Heart left ventricle (tissue), 13 donors: ENCODE measurements around the gene KCTD21.

ENCODE experiments used
- CTCF ChIP-seq, 12 donors: fragments of 200-600 bp; sonication (generic) in 4 of 12; IDR thresholded peaks; one replicate each; pipeline versions ENCODE4 v1.5.0 to v1.8.0; 2018 to 2022; ENCODE audit warnings: antibody characterized with exemption in 12 of 12, mild to moderate bottlenecking in 5 of 12
- POLR2A ChIP-seq, 2 donors: fragments of 450-650 bp; IDR thresholded peaks; one replicate each; pipeline ENCODE4 v1.6.1; 2017; ENCODE audit warnings: antibody characterized with exemption in 2 of 2, mild to moderate bottlenecking in 2 of 2, moderate library complexity in 2 of 2
- donor health status: ischemic (EF 13 %, LVEDD 7.1; RV severe dilation, severe dysfunction).
- donor health status: DM: no; HTN: yes; CAD: no.
- donor health status: DM: no; HTN: no; CAD: no.
- donor health status: ischemic (EF 25% LVEDD 6.9; RV normal size, moderate dysfunction).
- donor health status: ischemic (EF 25% LVEDD 5.7; RV mildly dilated, moderate dysfunction).
- donor health status: ischemic (EF 35%, LVEDD 5.7; RV mildly dilated, moderate dysfunction).
- donor health status: nonischemic (EF 11% LVEDD 7.7; RV severe dilation, severe dysfunction).
- donor health status: DM: yes; HTN: yes; CAD: no.
- donor health status: PGD.
- donor health status: ischemic (EF 29% LVEDD 5.4; RV normal size, mild dysfunction).
- donor health status: nonischemic (EF 23%, LVEDD 6.1; RV moderate dilation, normal function).

GRCh38 chr11:78189851-78190250 is 1.4 kb upstream of the KCTD21 start:
- TF ChIP-seq POLR2A (IDR thresholded peaks at IDR 0.05) (no peak), CTCF (IDR thresholded peaks at IDR 0.05) (no peak)
